NCI-H2029 (cell line): ENCODE results near the gene POMC.
"Not testable (repeated sequence)": the region's sequence is repeated elsewhere in the genome, so short reads cannot be mapped to it uniquely, and the experiment has no call there.

ENCODE experiments used
- DNase-seq: peaks from one replicate; lab custom pipeline; 2025; lab: John Stamatoyannopoulos, UW

Gene POMC

DNA sequence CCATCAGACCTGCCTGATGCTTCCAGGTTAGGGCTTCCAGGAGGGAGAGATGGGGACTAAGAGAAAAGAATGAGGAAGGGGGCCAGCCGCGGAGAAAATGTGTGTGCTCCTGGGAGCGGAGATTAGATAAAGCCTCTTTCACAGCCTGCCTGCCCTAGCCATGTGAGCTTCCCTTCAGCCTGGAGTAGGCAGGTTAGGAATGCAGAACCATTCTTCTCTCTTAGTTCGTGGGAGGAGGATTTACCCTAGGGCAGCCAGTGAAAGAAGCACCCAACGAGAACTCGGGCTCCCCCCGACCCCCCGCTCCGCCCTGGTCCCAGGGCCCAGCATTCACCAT lies 36.1 kb downstream of the POMC start:
- no peak for DNase-seq

DNA sequence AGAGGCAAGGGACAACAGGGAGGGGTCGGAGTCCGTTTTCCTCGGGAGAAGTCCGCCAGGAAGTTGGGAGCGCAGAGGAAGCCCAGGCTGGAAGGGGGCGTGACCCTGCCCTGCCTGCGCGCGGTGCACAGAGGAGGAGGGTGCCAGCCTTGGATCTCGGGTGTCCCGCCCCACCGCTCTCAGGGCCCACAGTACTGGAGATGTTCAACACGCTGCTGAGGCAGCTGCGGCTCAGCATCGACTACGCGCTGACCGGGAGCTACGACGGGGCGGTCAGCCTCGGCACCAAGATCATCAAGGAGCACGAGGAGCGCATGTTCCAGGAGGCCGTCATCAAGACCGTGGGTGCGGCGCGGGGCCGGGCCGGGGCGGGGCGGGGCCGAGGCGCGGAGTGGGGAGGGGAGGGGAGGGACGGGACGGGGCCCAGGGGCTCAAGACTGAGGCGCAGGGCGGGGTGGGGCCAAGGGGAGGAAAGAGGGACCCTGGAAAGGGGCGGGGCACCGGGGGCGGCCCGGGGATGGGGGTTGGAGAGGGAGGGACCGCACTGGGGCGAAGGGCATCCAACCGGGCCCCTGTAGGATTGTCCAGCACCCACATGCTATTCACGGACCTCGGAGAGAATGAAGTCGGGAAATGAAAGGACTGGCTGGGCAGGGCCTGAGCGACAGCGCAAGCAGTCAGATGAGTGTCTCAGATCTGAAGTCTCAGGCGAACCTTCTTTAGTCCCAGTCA lies 36.6 kb downstream of the POMC start:
- no peak for DNase-seq

DNA sequence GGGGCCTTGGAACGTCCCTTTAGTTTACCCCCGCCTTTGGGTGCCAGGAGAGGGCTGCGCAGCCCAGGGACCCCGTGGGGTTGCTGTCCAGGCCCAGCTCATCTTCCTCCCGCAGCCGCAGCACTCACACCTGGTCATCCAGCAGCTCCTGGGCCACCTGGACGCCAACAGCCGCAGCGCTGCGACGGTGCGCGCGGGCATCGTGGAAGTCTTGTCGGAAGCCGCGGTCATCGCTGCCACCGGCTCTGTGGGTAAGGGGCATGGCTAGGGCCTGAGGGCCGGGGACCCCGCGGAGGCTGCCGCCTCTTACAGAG lies 37.2 kb downstream of the POMC start:
- no peak for DNase-seq

DNA sequence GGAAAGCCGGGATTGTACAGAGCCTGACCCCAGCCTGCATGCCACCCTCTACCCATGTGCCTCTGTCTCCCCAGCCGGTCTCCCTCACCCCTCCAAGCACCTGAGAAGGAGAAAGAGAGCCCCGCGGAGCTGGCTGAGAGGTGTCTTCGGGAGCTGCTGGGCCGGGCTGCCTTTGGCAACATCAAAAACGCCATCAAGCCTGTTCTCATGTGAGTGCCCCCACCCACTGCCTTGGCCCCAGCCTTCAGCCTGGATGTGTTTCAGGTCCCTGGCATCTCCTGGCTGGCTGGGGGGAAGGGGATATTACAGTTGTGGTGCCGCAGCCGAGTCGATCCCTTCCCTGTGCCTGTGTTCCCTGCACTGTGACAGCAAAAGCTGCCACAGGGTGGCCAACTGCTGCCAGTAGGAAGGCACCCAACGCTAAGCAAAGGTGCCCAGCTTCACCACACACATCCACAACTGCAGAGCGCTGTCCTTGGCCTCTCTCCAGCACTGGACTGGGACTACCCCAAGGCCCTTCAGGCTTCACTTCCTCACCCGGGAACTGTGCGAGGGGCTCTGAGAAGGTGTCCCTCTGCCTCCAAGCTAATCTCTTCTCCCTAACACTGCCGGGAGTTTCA lies 38.4 kb downstream of the POMC start:
- DNase-seq, result no peak

DNA sequence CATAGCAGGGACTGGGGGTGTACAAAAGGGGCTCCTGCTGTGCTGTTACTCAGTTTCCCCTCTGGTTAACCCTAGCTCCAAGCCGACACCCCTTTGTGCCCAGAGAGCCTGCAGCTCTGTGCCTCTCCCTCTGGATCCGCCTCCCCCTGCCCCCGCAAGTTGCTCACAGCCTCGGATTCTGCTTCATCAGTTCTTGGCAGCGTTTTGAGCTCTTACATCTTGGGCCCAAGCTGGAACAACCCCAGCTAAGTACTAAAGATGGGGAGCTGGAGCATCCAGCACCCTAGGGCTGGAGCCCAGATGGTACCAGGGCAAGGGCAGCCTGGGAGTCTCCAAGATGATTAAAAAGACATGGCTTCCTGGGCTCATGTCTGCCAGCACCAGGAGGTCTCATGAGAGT lies 40.7 kb downstream of the POMC start:
- no peak for DNase-seq

DNA sequence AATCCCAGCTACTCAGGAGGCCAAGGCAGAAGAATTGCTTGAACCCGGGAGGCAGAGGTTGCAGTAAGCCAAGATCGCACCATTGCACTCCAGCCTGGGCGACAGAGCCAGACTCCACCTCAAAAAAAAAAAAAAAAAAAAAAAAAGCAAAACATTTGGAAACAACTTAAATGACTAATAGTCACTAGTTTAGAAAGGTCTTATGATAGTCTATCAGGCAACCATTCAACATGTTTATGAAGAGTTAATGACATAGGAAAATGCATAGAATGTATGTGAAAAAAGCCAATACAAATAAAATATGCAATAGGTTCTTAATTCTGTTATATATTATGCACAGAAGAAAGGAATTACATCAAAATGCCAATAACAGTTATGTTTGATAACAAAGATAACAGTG lies 41.3 kb downstream of the POMC start:
- not testable (repeated sequence) for DNase-seq

DNA sequence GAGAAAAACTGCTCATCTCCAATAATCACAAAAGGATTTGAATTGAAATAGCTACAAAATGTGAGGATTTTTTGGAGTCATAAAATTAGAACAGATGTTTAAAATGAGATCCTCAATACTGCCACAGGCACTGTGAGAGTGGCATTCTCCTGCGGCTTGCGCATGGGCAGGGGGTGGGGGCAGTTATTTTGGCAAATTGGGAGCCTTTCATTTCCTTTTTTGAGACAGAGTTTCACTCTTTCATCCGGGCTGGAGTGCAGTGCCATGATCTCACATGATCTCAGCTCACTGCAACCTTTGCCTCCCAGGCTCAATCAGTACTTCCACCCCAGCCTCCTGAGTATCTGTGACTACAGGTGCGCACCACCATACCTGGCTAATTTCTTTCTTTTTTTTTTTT lies 42.4 kb downstream of the POMC start:
- DNase-seq, result no peak

DNA sequence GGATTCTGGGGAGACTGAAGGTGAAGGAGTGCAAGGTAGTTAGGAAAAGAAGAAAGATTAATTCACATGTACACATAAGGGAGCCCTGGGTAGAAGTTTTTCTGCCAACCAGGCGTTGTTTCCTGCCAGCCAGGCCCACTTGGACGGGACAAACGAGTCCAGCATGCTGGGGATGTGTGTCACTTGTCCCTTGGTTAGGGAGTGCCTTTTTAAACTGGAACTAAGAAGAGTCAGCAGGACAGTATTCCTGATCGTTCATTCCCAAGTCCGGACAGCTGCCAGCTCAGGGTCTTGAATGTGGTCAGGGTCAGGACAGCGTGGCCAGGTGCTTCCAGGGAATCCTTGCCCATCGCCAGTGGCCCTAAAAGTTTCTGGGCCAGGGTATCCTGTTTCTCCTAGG lies 43.2 kb downstream of the POMC start:
- no peak for DNase-seq

DNA sequence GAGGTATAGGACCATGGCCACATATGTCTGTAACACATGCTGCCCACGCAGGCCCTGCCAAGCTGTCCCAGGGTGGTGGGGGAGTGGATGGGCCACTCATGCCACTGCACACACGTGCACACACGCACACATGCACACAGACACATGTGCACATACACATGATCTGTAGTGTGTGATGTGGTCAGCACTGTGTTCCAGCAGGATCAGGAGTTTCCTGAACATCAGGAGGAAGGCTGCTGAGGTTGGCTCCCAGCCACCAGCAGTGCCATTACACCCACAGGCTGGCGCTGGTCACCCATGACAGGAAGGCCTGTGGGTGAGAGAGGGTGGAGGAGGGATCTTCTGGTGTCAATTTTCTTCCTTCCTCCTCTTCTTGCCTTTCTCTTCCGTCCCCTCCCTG lies 44.7 kb downstream of the POMC start:
- DNase-seq, result no peak

DNA sequence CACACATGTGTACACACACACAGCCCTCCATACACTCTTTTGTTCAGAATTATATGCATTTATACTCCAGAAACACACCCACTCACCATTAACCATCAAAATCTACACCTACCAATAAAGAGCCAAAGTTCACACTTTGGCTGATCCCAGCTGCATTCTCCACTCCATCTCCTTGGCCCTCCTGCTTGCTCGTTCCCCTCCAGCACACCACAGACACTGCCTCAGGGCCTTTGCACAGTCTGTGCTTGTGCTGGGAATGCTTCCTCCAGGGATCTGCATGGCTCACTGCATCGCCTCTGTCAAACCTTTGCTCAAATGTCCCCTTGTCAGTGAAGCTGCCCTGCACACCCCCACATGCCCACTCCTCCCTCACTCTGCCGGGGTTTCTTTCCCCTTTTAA lies 46.0 kb downstream of the POMC start:
- no peak for DNase-seq

DNA sequence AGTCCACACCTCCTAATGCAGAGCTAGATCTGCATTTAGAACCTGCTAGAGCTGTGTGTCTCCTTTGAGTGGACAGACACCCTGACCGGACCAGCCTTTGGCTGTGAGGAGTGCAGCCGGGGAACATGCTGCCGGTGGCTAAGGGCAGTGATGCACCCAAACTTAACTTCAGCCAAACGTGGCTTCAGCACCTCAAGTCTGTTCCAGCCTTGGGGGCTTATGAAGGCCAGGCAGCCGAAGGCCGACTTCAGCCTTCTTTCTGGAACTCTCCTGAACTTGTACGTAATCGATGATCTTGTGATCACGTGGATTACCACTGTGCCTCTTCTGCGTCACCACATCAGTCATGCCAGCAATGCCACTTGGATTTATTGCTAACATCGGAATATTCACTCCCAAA lies 49.1 kb downstream of the POMC start:
- no peak for DNase-seq

DNA sequence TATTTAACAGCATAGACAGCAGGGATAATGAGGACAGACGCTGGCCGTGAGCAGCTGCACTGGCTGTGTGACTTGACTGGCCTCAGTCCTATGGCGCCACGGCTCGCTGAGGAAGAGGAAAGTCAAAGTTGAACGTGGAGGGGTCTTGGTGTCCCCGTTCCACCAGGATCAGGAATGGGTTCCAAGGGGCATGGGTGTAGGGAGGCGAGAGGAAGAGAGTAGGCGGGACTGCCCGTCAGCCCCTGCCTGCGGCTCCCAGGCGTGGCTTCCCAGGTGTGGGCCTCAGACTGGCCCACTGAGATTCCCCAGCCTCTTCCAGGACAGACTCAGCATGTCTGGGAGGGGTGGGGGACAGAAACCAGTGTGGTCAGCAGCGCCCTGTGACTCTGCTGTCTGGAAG lies 51.4 kb downstream of the POMC start:
- DNase-seq, result no peak

DNA sequence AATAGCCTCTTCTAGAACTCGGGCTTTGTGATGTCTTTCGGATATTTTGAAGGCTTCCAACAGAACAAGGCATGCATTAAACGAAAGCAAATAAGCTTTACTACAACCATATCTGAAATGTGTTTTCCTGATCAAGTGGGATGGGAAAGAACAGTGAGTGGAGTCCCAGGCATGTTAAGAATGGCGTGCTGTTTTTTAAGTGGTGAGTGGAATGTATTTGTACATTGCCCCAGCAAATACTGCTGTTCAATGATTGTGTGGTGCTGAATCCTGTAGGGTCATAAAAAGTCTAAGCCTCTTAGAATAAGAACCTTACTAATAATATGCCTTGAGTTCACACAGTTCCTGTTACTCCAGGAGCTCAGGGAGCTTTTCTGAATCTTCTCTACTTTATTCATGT lies 52.5 kb downstream of the POMC start:
- no peak for DNase-seq

DNA sequence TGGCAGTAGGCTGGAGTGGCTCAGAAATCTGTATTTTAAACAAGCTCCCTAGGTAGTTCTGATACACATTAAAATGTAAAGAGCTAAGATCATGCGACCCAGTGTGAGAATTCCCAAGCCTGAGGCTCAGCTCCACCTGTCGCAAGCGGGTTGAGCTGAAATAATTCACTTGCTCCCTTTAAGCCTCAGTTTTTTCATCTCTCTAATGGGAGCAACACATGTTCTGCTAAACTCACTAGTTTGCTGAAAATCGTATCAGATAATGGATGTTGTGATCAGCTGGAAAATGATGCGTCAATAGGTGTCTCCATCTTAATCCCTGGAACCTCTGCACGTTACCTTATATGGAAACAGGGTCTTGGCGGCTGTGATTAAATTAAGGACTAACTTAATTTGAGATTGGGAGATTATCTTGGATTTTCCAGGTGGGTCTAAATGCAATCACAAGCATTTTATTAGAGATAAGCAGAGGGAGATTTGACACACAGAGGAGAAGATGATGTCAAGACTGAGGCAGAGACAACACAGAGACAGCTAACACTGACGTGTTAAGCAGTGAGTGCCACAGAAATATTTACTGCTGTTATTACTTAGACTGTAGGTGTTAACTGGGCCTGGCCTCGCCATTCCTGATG lies 53.0 kb downstream of the POMC start:
- DNase-seq, result no peak

DNA sequence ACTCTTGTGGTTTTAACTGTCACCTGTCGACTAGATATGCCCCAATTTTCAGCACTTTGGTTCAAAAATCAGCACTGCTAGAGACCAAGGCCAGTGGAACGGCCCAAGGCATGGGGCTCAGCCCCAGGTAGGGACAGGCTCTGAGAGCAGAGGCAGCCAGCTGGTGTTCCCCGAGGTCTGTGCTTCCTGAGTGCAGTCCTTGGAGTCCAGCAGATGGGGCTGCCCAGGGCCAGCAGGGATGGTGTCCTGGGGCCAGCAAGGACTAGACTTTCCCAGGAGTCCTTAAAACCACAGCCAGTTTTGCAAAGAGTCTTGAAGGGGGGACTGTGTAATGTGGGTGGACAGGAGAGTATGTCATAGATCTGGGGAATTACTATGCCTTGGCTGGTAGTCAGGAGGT lies 56.3 kb downstream of the POMC start:
- no peak for DNase-seq
